ENCODE results near the gene BAZ2B.

Gene BAZ2B

GRCh38 chr2:159446817-159447216, 169.5 kb downstream of the BAZ2B start:
- in situ Hi-C loops (cut with MboI; ENCODE audit: low pct_unique_long_range_greater_than_20kb, low sequenced_read_pairs, unreplicated experiment) = no loop called here
- DNase-seq (ENCODE audit: low spot score) = no peak
- no peak for TF ChIP-seq CTCF (IDR thresholded peaks at IDR 0.05; ENCODE audit: extremely low read depth, insufficient read depth, missing control alignments)

GRCh38 chr2:159446201-159446600, 170.1 kb downstream of the BAZ2B start:
- DNase-seq (ENCODE audit: low spot score) = no peak
- in situ Hi-C loops (cut with MboI; ENCODE audit: low pct_unique_long_range_greater_than_20kb, low sequenced_read_pairs, unreplicated experiment) = no loop called here
- TF ChIP-seq CTCF (IDR thresholded peaks at IDR 0.05; ENCODE audit: extremely low read depth, insufficient read depth, missing control alignments) = no peak

- DNase-seq (ENCODE audit: low spot score) = no peak
- no peak for TF ChIP-seq CTCF (IDR thresholded peaks at IDR 0.05; ENCODE audit: extremely low read depth, insufficient read depth, missing control alignments)
- in situ Hi-C loops (cut with MboI; ENCODE audit: low pct_unique_long_range_greater_than_20kb, low sequenced_read_pairs, unreplicated experiment) = no loop called here
Observed at GRCh38 chr2:159445307-159445706, 171.0 kb downstream of the BAZ2B start.

GRCh38 chr2:159444754-159445153, 171.6 kb downstream of the BAZ2B start:
- in situ Hi-C loops (cut with MboI; ENCODE audit: low pct_unique_long_range_greater_than_20kb, low sequenced_read_pairs, unreplicated experiment) = no loop called here
- TF ChIP-seq CTCF (IDR thresholded peaks at IDR 0.05; ENCODE audit: extremely low read depth, insufficient read depth, missing control alignments) = no peak
- DNase-seq (ENCODE audit: low spot score) = no peak

- DNase-seq (ENCODE audit: low spot score) = no peak
- no peak for TF ChIP-seq CTCF (IDR thresholded peaks at IDR 0.05; ENCODE audit: extremely low read depth, insufficient read depth, missing control alignments)
- in situ Hi-C loops (cut with MboI; ENCODE audit: low pct_unique_long_range_greater_than_20kb, low sequenced_read_pairs, unreplicated experiment) = no loop called here
Observed at GRCh38 chr2:159442159-159442852, 174.0 kb downstream of the BAZ2B start.

- TF ChIP-seq CTCF (IDR thresholded peaks at IDR 0.05; ENCODE audit: extremely low read depth, insufficient read depth, missing control alignments) = no peak
- no peak for DNase-seq (ENCODE audit: low spot score)
- in situ Hi-C loops (cut with MboI; ENCODE audit: low pct_unique_long_range_greater_than_20kb, low sequenced_read_pairs, unreplicated experiment) = no loop called here
Observed at GRCh38 chr2:159441182-159441581, 175.2 kb downstream of the BAZ2B start.
